Uterus (tissue), 2 donors: ENCODE measurements around the gene SCARB2.

Experiments used
- POLR2A ChIP-seq, 2 donors: fragments of 450-650 bp; IDR thresholded peaks; one replicate each; pipeline ENCODE4 v1.6.1; 2016; ENCODE audit warnings: antibody characterized with exemption in 2 of 2, mild to moderate bottlenecking in 1 of 2, moderate library complexity in 1 of 2
- TF ChIP-seq, protein P1 (sequence below), 4 experiments: fragments of 200-600 bp in 2 of 4; fragments of 450-650 bp in 2 of 4; sonication (generic) in 2 of 4; IDR thresholded peaks; one replicate each; pipeline ENCODE4 v1.5.1; 2016 to 2019; ENCODE audit warnings: antibody characterized with exemption in 4 of 4, mild to moderate bottlenecking in 2 of 4, moderate library complexity in 1 of 4

DNA sequence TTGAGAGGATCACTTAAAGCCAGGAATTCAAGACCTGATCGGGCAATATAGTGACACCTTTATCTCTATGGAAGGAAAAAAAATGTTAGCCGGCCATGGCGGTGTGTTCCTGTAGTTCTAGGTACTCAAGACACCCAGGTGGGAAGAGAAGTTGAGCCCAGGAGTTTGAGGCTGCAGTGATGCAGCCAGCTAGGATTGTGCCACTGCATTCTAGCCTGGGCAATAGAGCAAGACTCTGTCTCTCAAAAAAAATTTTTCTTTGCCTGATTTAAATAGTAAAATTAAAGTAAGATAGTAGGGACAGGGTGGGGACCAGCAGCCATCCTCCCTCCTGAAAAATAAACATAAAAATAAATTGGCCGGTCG, 21.0 kb upstream of the SCARB2 start:
- no peak for TF ChIP-seq POLR2A (IDR thresholded peaks at IDR 0.05)
- TF ChIP-seq, protein P1, sequence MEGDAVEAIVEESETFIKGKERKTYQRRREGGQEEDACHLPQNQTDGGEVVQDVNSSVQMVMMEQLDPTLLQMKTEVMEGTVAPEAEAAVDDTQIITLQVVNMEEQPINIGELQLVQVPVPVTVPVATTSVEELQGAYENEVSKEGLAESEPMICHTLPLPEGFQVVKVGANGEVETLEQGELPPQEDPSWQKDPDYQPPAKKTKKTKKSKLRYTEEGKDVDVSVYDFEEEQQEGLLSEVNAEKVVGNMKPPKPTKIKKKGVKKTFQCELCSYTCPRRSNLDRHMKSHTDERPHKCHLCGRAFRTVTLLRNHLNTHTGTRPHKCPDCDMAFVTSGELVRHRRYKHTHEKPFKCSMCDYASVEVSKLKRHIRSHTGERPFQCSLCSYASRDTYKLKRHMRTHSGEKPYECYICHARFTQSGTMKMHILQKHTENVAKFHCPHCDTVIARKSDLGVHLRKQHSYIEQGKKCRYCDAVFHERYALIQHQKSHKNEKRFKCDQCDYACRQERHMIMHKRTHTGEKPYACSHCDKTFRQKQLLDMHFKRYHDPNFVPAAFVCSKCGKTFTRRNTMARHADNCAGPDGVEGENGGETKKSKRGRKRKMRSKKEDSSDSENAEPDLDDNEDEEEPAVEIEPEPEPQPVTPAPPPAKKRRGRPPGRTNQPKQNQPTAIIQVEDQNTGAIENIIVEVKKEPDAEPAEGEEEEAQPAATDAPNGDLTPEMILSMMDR (IDR thresholded peaks at IDR 0.05) = no peak
